ENCODE data around the gene FRMD5.
A peak's percentile ranks its signal among the peaks of the same experiment; 100 is the strongest.

FRMD5 gene

DNA sequence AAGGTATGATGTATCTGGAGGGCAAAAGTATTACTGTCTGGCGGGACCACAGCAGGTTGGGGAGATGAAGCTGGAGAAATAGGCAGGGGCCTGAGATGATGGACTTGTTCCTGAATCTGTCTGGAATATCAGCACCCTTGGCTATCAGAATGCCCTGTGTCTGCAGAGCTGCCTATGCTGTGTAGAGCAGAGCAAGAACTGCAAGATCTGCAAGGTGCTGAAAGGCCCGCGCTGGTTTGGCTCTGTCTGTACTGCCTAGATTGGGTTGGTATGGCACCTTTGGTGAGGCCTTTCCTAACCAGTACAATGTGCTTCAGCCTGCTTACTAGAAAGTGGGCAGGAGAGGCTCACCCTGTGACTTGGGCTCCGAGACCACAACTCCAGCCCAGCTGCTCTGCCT is 271.5 kb downstream of the FRMD5 start:
- no peak for DNase-seq (ENCODE audit: low spot score)

DNA sequence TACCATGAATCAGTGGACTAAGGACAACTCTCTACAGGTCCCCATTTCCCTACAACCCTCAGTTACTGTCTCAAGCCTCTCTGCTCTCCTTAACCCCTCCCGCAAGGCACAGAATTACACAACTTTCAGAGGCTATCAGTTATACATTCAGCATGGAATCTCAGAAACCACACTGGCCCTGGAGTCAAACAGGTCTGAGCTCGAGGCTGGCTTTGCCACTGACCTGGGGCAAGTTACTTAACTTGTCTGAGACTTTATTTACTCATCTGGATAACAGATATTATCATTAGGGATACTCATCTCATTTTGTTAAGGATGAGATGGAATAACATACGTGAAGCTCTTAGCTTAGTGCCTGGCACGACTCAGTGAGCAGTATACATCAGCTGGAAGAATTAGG is 273.1 kb downstream of the FRMD5 start:
- DNase-seq (ENCODE audit: low spot score): no peak

DNA sequence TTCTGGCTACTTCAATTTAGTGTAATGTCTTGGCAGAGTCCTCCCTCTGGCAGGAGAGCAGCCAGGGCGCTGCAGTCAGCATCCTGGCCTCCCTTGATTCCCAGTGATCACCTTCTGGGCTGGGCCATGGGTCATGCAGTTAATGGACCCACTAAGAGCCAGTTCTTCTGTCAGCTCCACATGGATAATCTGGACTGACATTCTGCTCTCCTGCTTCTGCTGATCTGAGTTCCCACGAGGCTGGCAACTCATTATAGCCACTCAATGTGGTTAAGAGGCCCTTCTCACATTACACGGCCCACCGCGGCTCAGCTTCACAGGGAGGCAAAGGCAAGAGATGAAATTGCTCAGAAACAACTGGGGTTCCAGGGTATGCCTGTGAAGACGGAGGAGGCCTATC is 274.3 kb downstream of the FRMD5 start:
- no peak for DNase-seq (ENCODE audit: low spot score)

DNA sequence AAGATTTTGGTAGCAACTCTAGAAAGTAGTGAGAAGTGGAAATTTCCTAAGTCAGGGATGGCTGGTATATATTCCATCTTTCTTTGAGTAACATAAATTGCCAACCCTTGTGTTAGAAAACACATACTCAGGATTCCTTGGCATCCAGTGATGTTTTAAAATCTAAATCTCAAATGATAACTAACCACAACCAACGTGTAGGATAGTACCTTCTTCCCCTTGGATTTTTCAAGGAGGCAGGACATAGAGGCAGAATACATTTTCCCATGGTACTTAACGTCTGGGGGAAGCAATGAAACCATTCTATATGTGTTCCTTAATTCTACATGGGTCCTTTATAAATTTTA is 274.8 kb downstream of the FRMD5 start:
- no peak for DNase-seq (ENCODE audit: low spot score)

DNA sequence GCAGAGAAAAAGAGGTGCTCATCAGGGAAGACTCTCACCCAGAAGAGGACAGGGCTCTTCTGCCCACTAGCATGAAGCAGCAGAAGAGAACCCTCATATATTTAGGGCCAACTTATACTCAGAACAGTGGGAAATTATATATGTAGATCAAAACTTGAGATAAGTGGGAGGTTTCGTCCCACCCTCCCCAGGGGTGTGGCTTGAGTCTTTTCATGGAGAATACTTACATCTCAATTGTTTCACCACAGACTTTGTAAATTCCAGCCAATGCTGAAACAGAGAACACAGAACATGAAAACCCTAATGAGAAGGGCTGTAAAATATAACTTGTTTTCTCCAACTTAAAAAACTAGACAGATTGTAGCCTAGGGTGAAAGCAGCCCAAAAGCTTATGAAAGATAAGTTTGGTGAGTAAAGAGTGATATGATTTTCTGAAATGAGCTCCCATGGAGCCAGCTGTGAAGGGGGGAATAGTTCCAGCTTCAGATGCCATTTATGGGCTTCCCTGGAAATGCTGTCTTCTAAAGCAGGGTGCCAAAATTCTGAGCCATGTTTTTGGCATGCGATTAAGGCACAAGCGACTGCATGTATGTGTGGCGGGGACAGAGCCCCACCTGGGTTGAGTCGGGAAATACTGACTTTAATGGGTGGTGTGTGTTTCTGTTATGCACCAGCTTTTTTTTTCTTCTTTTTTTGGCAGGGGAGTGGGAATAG is 275.4 kb downstream of the FRMD5 start:
- DNase-seq (ENCODE audit: low spot score): no peak

DNA sequence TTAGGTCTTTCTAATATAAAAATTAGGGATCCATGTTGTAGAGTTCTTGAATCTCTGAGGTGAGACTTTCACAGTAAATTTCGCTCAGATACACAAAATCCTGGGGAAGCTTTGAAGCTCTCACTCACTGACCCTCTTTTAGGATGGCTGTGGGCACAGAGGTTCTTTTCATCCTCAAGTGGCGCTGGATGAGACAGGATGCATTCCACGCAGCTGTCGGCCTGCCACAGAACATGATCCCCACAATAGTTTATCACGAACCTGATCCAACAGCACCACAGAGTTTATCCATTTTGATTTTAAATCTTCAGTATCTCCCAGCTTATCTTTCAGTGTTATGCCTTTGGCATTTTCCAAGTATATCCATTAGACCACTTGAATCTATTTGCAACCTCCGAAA is 276.4 kb downstream of the FRMD5 start:
- DNase-seq (ENCODE audit: low spot score): no peak

DNA sequence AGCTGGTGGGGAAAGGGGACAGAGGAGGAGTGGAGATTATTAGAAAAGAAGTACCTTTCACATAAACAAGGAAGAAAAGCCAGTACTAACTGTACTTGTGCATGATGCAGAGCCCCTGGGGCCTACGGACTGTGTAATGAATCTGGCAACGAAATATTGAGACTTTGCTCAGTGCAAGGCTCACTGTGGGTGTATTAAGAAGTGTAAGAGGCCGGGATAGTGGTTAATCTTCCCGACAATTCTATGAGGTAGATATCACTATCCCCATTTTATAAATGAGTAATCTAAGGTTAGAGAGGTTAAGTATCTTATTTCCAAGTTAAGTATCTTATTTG is 278.8 kb downstream of the FRMD5 start:
- DNase-seq (ENCODE audit: low spot score): no peak

DNA sequence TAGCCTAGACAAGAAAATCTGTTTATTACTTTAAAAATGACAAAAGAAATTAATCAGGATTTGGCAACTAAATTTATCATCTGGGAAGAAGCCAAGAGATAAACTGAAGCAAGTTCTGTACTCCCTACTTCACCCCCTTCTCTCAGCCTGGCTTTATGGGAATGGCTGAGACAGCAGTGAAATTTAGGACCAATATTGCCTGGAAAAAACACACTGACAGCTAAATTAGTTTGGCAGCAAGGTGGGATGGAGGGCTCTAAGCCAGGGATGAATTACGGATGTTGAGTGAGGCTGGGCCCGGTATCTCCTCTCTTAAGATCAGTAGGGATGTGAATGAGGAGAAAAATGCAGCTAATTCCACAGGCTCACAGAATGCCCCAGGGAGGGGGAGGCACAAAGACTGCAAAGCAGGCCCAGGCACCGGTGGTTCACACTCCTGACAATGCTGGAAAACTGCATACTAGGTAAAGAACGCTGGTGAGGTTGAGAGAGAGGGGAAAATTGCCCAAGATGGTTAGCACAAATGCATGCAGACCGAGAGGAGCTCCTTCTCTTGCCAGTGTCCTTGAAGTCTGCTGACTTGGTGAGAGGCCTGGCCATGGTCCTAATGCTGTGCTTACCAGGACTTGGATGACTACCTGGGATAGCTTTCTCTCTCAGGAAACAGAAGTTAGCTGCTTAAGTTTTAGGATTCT is 279.3 kb downstream of the FRMD5 start:
- DNase-seq (ENCODE audit: low spot score): no peak

DNA sequence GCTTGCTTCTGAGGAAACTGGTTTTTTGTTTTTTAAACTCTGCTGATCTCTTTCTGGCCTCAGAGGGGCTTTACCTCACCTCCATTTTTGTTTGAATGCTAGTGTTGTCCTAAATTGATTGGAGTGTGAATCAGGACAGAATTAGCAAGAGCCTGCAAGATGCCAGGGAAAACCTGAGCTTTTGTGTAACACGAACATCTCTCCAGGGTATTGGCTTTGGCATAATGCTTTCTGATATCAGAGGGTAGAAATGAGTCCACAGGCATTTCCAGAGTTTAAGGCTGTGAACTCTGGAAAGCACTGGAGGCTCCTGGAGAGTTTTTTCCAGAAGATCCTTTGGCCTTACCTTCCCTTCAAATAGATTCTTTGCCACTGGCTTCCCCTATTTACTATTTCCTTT is 281.1 kb downstream of the FRMD5 start:
- DNase-seq (ENCODE audit: low spot score): no peak

DNA sequence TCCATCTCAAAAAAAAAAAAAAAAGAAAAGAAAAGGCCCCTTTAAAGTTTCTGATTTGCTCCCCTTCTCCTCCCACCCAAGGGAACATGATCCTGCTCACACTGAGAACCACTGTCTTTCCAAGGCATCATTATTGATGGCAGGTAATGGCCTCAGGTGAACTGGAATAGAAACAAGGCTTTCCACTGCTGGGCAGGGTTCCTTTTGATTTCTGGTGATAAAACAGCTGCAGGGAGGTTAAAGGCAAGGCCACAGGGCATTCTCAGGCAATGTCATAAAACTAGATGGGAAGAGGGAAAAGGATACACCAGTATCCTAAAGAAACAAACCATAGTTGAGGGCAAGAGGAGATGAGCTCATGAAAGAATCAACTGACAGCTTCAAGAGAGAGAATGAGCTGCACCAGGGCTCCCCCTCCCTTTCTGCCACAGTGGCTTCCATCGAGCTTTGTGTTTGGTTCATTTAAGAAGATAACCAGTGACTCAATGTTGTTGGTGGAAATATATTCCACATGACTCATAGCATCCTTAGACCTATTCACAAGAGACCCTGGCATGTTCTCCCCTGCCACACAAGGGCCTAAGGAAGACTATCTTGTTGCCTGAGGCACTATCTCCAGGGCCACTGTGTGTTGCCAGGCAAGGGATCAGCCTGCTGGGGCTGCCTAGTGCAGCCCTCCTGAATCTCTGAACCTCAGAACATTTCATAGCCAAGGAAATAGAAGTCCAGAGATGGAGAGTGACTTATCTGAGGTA is 281.9 kb downstream of the FRMD5 start:
- DNase-seq (ENCODE audit: low spot score): no peak

DNA sequence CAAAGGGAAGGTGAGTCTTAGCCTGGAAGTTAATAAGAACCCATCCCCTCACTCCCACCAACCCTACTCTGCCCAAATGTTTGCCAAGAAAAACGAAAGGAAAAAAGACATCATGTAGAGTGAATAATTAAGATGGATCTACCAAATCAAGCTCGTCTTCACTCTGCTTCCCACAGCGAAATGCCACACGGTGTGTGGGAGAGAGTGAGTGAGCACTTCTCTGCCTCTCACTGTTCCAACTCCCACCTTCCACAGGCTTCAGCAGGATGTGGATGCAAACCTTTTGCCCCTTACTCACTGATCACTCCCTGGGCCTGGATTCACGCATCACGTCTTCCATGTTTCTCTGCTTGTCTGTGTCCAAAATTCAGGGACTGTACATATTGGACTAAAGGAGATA is 282.9 kb downstream of the FRMD5 start:
- DNase-seq (ENCODE audit: low spot score): no peak

DNA sequence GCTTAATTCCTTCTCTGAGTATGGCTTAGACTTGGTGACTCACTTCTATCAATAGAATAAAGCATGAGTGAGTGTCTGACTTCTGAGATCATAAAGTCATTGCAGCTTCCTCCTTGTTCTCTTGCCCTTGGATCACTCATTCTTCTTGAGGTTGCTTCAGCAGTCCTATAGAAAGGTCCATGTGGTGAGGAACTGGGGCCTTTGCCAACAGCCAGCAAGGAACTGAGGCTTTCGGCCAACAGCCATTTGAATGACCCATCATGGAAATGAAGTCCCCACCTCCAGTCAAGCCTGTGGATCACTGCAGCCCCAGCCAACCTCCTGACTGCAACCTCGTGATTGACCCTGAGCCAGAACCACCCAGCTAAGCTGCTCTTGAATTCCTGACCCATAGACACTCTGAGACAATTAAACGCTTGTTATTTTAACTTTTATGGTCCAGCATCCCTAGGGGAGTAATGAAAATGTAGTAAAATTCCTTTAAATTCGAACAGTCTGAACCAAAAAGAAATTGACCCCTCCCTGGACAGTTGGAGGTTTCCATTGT is 283.8 kb downstream of the FRMD5 start:
- DNase-seq (ENCODE audit: low spot score): no peak

DNA sequence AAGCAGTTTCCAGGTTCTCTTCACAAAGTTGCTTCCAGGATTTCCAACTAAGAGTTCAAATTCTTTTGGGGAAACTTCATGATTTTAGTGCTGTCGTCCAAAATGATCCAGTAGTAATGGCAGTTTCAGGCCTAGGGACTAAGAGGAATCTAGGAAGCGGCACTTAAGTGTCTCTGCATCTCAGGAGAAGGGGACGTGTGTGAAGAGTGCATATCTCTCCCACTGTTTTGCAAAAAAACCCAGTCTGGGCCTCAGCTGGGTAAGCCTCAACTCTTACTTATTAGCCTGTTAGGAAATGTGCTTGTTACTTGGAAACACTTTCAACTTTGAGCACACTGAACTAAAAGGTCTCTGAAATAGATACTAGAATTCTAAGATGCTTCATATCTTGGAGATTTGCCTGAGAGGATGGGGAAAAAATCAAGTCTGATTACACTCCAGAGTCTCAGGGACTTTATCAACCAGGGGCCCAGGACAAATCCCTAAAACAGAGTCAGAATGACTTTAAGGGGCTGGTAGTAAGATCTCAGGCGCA is 286.5 kb downstream of the FRMD5 start:
- no peak for DNase-seq (ENCODE audit: low spot score)

DNA sequence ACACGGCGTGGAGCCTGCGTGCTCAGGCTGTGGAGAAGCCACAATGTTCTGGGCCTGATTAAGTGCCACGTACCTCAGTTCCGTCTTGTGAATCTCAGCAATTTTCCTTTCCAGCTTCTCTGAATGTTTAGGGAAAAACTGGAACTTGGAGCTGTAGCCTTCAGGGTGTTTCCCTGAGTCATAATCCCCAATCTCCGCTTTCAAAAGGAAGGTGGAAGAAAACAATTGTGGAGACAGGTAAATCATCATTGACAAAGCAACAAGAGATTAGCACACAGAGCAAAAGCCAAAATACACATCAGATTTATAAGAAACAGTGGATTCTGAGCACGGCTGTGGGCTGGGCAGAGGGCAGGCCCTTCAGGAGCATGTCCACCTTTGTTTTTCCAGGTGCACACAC is 289.3 kb downstream of the FRMD5 start:
- DNase-seq (ENCODE audit: low spot score): no peak

DNA sequence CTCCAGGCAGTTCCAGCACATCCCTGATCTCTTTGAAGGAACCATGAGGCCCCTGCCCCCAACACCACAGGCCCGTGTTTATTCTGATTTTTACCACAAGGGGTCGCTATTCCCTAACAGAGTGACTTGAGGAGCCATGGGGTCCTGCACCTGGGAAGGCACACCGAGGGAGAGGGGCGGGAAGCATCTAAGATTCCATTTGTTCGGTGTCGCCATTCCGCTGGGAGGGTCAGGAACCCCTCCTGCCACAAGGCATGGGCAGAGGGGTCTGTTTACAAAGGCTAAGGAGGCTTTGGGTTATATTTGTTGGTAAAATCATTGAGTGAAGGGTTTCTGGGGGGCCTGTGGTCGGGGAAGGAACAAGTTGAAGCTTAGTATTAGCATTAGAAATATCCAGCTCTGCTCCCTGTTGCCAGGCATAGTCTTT is 291.2 kb downstream of the FRMD5 start:
- peak; percentile 26 for DNase-seq (ENCODE audit: low spot score)

DNA sequence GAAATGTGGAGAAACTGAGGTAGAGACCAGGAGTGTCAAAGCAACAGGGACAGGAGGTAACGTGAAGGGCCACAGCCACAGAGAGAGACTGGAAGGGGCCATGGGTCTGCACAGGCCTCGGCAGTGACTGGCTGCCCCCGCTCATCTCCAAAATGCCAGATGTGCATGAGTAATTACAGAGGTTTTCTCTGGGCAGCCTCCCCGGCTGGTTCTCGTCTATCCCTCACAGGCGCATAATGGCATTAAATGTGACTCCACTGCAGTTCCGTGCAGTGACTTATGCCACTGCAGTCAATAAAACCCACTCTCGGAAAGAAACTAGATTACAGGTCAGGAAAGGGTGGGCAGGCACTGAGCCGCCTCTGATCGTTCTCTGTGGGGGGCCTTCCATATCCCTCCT is 293.6 kb downstream of the FRMD5 start:
- DNase-seq (ENCODE audit: low spot score): no peak

DNA sequence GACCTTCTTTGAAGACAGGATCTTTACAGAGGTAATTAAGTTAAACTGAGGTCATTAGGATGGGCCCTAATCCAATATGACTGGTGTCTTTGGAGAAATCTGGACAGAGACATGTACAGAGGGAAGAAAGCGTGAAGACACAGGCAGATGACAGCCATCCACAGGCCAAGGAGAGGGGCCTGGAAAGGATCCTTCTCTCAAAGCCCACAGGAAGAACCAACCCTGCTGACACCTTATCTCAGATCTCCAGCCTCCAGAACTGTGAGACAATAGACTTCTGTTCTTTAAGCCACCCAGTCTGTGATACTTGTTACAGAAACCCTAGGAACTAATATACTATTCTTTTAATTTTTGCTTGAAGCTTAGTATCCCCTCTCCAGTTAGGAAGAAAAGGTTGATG is 294.1 kb downstream of the FRMD5 start:
- DNase-seq (ENCODE audit: low spot score): no peak

DNA sequence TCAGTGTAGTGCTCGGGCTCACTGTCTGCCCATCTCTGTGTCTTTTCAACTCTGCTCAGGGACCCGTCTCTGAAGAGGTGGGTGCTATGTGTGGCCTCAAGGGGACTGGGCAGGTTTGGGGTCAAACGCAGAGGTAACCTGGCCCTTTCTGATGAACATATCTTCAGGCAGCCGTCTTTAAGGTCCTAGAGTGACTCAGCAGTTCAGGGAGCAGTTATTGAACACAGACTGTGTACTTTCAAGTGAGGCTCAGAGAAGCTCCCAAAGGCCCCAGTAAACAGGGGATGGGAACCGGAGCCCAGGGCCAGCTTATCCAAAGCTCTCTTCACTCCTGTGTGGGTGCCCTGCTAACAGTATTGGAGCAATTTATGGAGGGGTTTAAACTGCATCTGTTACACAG is 295.1 kb downstream of the FRMD5 start:
- no peak for DNase-seq (ENCODE audit: low spot score)

DNA sequence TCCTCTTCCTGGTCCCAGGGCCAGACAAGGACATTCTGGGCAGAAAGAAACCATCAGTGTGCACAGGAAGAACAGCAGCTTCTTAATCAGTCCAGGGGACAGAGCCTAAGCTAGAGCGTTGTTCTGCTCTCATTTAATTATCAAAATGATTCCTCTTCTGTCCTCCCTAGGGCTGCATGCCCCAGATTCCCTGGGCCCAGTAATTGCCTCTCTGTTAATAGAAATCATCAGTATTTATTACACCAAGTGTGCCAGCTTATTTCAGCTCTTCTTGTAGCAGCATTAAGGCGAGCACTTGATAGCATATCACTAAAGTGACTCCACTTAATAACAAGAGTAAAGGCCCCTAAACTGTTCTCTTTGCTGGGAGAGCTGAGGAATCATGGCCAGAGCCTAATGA is 296.2 kb downstream of the FRMD5 start:
- DNase-seq (ENCODE audit: low spot score): no peak

DNA sequence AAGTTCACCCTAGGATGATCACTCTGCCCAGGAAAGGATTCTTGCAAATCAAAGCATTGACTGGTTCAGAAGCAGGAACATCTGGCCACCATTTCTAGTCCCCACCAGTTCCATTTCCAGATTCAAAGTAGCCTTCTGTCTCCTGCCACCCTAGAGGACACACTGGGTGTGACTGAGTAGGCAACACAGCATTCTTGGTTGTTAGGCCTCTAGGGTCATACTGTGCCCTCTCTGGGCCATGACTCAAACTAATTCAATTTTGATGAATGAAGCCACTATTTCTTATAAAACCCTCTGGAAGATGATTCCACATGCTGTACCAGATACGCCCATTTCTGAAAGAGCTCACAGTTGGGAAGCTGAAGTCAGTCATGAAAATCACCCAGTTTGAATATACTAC is 298.5 kb downstream of the FRMD5 start:
- no peak for DNase-seq (ENCODE audit: low spot score)

DNA sequence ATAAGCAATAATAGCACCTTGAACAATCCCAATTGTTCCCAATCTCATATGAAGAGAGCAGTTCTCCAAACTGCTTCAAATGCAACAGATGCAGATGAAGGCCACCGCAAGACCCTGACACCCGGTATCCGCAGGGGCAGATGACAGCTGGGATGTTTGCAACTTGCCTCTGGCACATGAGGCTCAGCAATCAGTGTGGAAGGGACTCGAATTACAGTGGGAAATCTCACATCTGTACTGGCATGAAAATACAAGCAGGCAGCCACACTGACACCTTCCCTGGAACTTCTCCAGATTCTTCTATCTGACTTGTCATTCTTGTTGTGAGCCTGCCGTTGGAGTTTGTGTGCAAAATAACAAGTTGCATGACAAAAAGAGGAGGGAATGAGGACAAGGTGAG is 299.5 kb downstream of the FRMD5 start:
- DNase-seq (ENCODE audit: low spot score): no peak

DNA sequence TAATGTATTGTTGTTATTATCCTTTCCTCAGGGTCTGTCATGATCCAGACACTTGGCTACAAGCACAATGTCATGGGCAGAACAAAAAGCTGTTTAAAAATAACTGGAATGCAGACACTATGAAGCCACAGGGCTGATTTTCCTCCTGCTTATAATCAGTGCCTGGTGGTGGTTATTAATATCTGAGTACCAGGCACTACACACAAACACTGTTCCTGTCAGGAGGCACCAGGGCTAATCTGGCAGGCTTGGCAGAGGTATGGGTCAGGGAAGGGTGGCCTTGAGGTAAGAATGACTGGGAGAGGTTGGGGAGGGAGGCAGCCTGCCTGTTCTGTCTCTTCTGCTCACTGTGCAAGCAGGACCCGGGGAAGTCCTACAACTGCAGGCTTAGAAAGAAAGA is 301.1 kb downstream of the FRMD5 start:
- no peak for DNase-seq (ENCODE audit: low spot score)

DNA sequence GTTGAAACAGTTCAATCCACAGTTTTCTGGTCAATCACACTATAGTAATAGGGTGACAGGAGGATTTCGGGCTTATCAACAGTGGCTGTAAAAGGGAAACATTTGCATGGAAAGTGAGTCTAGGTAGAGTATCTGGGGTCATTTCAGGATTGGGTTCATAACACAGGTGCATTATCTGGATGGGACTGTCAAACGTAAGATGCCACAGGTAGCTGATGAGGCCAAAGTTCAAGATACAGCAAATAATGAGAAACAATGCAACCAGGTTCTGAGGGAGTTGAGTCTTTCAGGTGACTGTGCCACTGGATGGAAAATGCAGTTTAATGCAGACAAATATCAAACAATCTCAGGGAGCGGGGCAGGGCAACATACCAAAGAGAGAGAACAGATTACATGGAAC is 306.0 kb downstream of the FRMD5 start:
- DNase-seq (ENCODE audit: low spot score): no peak

Measured in CD4-positive, alpha-beta T cell treated with Interleukin-6 at 100 ng/mL for 8 hours (primary cell).